Spleen (tissue), 7 donors: ENCODE measurements around the gene NPEPL1.

Source experiments
- POLR2A ChIP-seq, 3 donors: fragments of 450-650 bp; IDR thresholded peaks; one replicate each; pipeline ENCODE4 v1.5.1; 2017; ENCODE audit warnings: antibody characterized with exemption in 3 of 3, mild to moderate bottlenecking in 1 of 3
- POLR2AphosphoS5 ChIP-seq, 3 donors: sonication (generic); formaldehyde crosslinking; IDR thresholded peaks; one replicate each; pipeline ENCODE4 v1.5.1; 2017; ENCODE audit warnings: antibody characterized with exemption in 3 of 3
- TF ChIP-seq, protein P1 (sequence below), 11 experiments: fragments of 200-600 bp in 7 of 11; fragments of 450-650 bp in 4 of 11; sonication (generic) in 4 of 11; IDR thresholded peaks in 8 of 11; conservative IDR thresholded peaks in 3 of 11; 1 replicate in 7 of 11; 2 replicates in 4 of 11; pipeline versions ENCODE4 v1.4.0 to v1.8.0; 2016 to 2021; ENCODE audit warnings: antibody characterized with exemption in 11 of 11, inconsistent platforms in 4 of 11, mild to moderate bottlenecking in 1 of 11
- donor health status: DM: no; HTN: no; CAD: no; lungs with moderate emphysema.
- donor health status: DM: no; HTN: no; CAD: no.
- donor health status: DM: no; HTN: no; CAD: no.

DNA sequence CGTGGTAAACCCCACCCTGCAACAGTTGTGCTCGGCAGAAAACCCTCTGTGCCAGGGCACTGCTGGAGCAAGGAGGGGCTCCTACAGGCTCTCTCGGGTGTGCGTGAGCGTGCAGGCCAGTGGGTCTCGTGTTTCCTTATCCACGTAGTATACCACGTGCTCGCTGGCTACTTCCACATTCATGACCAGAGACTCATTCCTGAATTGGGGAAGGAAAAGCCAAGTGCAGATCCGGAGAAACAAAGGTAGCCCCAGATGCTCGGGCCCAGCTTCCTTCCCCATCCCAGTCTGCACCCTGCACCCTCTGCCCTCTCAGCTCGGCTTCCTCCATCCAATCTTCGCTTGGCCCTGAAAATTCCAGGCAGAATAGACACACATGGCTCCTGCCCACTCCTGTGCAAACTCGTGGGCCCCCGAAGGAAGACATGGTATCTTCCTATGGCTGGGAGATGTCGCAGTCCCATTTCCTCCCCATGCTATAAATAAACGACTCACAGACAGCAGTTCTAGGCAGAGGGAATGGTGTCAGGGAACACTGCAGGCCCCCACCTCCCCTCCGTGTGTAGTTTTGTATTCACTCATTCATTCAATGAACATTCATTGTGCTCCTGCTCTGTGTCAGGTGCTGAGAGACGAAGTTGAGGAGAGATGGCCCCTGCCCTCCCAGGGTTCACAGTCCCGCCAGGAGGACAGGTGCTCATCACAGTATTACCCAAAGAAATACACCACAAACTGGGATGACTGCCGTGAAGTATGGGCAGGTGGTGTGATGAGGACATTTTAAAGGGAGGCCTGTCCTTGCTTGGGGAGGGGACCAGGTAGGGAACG is 29.6 kb downstream of the NPEPL1 start:
- TF ChIP-seq, protein P1, sequence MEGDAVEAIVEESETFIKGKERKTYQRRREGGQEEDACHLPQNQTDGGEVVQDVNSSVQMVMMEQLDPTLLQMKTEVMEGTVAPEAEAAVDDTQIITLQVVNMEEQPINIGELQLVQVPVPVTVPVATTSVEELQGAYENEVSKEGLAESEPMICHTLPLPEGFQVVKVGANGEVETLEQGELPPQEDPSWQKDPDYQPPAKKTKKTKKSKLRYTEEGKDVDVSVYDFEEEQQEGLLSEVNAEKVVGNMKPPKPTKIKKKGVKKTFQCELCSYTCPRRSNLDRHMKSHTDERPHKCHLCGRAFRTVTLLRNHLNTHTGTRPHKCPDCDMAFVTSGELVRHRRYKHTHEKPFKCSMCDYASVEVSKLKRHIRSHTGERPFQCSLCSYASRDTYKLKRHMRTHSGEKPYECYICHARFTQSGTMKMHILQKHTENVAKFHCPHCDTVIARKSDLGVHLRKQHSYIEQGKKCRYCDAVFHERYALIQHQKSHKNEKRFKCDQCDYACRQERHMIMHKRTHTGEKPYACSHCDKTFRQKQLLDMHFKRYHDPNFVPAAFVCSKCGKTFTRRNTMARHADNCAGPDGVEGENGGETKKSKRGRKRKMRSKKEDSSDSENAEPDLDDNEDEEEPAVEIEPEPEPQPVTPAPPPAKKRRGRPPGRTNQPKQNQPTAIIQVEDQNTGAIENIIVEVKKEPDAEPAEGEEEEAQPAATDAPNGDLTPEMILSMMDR (IDR thresholded peaks at IDR 0.05 in 8 of 11, conservative IDR thresholded peaks at IDR 0.05 in 3 of 11), result no peak
- TF ChIP-seq POLR2AphosphoS5 (IDR thresholded peaks at IDR 0.05) (no peak), POLR2A (IDR thresholded peaks at IDR 0.05) (no peak)
